Colonic mucosa (tissue), 2 donors: Measurements from ENCODE around the gene ARL17B. TPM values are rescaled to one million over a fixed set of nuclear protein-coding genes. Genes with fewer than 3 reads are reported as not detected.

ENCODE experiments used
- total RNA-seq, 2 donors: library from RNA; stranded (reverse); fragmentation: NEBNext Ultra II Directional in 1 of 2; extraction: Animal tissue kit (Norgen Biotek cat#: 25700) in 1 of 2; gene quantifications; one replicate each; pipeline ENCODE4 v1.2.1, GENCODE V29; 2021
- donor health status: DM: no; HTN: no; CAD: no.
- donor health status: DM: no; HTN: no; CAD: no.

ARL17B gene
- total RNA-seq, 2 donors from 2014 or later: 5.4 to 13.9 TPM

Other genes starting within 250 kb of the ARL17B start
- 10 to 100 TPM; 60.0 to 72.3 TPM for gene KANSL1, start 168.3 kb downstream of the ARL17B start, total RNA-seq
- 1 to 10 TPM in 1 of 2 donors, under 1 TPM in 1; 0.85 to 2.1 TPM for gene LRRC37A, start 66.6 kb downstream of the ARL17B start, total RNA-seq
- gene LRRC37A2, start 150.7 kb upstream of the ARL17B start, total RNA-seq: 1 to 10 TPM; 5.0 to 7.7 TPM
- 10 to 100 TPM in 1 of 2 donors, 1 to 10 TPM in 1; 4.4 to 18.6 TPM for gene ARL17A, start 217.9 kb upstream of the ARL17B start, total RNA-seq
- 10 to 100 TPM; 58.4 to 82.8 TPM for gene NSF, start 228.9 kb upstream of the ARL17B start, total RNA-seq